ELR (cell line): ENCODE results near the gene TEX12.
"Not testable (repeated sequence)": the region's sequence is repeated elsewhere in the genome, so short reads cannot be mapped to it uniquely, and the experiment has no call there.

ENCODE experiments used
- DNase-seq: peaks from one replicate; pipeline ENCODE4 v3.0.0-alpha.2; 2015; ENCODE audit warnings: low read depth

The TEX12 gene, protein sequence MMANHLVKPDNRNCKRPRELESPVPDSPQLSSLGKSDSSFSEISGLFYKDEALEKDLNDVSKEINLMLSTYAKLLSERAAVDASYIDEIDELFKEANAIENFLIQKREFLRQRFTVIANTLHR

DNA sequence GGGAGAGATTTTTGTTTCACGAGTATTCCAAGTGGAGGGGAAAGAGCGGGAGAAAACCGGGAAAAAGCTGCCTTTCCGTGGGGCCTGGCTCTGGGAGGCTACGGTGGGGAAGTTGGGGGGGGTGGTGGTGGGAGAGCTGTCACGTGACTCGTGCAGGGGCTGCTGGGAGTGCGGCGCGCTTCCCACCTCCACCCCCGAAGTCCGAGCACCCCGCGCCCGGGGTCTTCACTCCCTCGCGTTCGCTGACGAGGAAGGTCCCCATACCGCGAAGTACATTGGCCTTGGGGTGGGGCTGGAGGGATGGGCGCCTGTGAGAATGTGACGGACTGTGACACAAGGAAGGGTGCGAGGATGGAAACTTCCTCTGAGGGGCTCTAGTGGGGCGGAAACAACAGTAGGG is at the start of gene TEX12:
TEX12 (plus strand) TSS at position 228 of the 400 bp plus-strand sequence. CDS start 1,897 bp downstream, outside the sequence.
- DNase-seq: no peak

DNA sequence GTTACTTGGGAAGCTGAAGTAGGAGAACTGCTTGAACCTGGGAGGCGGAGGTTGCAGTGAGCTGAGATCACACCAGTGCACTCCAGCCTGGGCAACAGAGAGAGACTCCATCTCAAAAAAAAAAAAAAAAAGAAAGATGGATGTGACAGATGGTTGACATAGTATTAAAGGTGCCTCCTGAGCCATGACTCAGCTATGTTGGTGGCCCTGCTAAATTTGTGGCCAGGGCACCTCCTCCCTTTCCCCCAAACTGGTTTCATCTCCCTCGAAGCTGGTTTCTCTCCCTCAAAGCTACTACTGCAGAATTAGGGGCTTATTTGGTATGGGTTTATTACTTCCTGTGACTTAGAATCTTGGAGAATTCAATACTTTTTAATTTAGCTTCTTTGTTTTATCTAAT is 49.0 kb upstream of the TEX12 start:
- DNase-seq: no peak

DNA sequence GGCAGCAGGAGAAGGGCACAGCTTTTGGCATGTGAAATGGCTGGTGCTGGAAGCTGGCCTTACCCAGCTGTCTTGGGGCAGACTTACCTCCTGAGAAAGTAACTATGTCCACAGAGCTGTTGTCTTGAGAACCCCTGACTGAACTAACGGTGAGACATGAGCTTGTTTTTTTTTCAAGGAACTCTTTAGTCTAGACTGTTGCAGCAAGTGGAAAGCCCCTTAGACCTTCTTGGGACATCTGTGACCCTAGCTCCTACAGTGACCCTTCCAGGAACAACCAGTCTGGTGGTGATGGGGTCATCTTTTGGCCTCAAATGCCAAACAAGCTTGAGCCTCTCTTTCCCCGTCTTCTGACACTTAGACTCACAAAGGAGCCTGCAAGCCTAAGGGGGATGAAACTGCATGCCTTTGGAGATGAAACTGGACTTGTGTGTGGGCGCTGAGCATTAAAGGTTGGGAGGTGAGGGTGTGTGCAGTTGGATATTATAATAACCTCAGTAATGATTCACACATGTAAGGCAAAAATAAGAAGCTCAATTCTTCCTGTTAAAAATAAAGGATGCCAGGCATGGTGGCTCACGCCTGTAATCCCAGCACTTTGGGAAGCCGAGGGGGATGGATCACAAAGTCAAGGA is 45.1 kb upstream of the TEX12 start:
- no peak for DNase-seq

DNA sequence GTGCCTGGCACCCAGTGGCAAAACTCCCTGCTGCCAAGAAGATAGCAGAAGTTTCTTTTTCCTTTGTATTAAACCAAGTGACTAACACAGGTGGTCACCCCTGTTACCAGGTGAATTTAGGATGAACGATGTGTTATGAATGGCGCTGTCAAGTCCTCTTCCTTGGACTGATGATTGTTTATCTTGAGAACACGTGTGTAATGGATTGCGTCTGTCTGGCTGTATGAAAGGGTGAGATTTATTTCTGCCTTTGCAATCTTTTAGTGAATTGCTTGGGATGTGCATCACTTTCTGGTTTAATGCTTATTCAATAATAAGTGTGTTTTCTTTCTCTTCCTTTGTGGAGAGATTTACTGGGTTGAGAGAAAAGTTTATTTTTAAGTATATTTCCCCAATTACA is 44.0 kb upstream of the TEX12 start:
- DNase-seq: no peak

DNA sequence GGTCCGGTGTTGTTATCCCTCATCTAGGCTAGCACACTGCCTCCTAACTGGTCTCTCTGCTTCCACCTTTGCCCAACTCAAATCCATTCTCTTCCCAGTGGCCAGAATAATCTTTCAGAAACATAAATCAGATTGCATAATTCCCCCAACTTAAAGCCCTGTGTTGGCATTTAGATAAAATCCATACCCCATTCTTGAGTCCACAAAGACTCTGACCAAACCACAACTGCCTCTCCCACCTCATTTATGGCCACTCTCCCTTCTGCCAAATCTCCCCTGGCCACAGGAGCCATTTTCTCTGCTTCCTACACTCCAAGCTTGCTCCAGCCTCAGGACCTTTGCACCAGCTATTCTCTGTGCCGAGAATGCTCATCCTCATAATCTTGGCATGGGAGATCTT is 40.1 kb upstream of the TEX12 start:
- no peak for DNase-seq

DNA sequence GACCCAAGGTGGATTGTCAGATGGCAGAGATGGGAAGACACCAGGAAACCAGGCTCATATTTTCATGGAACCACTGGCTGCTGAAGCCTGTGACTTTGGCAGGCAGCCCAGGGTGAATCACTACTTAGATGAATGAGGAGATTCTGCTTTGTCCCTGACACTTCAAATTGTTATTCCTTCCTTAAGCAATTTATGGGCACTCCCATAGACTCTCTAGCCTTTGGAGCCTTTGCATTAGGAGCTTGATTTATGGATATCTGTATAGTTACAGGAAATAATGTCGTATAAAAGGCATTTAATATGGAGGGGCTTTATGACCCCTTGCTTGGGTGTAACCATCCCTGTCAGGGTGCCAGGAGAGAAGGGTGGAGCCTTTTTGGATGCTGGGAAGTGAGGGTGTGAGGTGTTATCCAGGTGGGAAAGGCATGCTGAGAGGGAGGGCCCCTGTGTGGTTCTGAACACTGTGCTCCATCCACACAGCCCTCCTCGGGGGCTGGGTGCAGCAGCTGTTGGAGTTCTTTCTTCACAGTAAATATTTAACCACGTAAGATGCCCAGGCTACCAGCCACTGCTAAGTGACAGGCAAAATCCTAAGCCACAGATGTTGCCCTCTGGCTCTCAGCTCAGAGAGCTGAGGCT is 38.6 kb upstream of the TEX12 start:
- DNase-seq: peak; percentile 87

DNA sequence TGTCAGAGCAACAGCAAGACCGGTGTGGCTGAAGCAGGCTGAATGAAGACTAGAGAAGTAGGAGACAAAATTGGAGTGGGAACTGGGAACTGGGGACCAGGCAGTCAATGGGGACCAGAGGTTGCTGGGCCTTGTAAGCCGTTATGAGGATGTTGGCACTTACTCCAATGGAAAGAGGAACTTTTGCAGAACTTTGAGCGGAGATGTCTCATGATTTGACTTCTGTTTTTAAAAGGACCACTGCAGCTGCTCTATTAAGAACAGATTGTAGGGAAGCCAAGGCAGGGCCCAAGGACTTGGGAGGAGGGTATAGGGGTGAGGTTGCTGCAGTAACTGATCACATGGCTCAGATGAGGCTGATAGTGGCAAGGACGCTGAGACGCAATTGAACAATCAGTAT is 37.5 kb upstream of the TEX12 start:
- no peak for DNase-seq

DNA sequence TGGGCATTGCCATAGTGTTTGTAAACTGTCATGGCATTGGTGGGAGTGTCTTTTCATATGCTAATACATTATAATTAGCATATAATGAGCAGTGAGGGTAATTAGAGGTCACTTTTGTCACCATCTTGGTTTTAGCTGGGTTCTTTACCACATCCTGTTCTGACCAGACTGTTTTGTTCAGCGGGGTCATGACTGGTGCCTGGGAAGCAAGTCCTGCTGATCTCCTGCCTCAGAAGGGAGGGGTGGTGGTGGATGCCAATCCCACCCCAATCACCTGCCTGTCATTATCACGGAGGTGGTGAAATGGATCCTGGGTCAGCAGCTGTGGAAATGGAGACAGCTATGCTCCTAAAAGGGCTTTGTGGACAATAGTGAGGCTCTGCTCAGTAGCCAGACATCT is 34.4 kb upstream of the TEX12 start:
- DNase-seq: no peak

DNA sequence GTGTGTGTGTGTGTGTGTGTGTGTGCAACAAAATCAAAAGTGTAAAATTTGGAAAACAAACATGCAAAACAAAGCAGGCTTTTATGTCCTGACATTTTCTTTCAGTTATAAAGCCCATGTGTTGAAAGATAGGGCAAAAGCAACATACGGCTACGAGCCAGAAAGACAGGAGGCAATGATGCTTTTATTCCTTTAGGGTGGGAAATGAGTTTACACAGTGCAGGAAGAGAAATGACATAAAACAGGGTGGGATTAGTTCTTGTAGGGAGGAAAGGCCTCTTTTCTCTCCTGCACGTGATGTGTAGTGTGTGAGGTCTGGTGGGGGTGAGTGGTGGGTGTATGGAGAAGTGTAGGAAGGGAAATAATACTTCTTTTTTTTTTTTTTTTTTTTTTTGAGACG is 32.7 kb upstream of the TEX12 start:
- no peak for DNase-seq

DNA sequence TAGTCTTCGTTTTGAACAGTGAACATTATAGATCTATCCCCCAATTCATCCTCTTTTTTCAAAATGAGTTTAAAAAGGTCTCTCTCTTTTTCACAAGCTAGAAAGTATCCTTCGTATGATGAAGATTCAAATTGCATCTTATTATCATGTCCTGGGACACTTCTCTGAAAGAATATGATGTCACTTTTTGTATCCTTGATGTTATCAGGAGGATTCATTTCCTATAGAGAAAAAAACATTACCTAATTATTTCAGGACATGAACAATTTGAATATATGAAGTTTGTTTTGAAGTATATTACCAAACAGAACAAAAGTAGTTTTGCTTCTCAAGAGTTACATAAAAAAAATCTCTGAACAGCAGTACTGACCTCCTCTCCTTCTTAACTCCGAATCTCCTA is 23.6 kb upstream of the TEX12 start:
- no peak for DNase-seq

DNA sequence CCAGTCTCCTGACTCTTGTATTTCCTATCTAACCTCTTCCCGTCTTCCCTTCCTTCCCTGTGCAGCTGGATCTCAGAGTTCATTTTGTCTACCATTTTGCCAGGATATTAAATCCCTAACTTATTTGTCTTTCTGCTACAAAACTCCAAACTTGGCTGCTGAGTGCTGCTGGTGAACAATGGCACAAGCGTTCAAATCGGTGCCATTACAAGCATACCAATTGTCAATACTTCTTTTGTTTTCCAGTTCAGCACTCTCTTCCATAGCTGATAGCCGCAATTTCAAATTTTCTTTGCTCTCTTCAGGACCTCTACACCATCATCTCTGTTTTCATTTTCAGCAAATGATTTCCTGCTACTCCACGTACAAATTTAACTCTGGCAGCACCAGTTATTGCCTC is 16.7 kb upstream of the TEX12 start:
- no peak for DNase-seq

DNA sequence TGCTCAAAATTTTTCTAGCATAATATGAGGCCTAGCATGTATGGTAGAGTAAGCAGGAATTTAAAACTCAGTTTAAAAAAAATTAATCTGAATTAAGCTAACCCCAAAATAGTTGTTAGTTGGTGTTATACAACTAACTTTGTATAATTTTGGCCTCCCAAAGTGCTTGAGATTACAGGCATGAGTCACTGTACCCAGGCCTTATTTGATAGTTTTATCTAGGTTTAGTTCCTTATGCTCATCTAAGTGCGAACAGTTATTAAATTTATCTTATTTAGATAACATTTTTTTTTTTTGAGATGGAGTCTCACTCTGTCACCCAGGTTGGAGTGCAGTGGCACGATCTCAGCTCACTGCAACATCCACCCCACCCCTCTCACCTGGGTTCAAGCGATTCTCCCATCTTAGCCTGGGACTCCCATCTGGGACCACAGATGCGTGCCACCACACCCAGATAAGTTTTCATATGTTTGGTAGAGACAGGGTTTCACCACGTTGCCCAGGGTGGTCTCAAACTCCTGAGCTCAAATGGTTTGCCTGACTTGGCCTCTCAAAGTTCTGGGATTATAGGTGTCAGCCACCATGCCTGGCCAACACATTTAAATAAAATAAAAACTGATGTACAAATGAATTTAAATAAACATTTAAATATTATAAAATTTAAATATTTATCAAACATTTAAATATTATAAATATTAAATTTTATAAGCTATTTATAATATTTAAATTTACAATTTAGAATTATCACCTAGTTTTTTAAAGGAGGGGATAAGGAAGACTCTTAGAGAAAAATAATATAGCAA is 10.8 kb upstream of the TEX12 start:
- DNase-seq: no peak

DNA sequence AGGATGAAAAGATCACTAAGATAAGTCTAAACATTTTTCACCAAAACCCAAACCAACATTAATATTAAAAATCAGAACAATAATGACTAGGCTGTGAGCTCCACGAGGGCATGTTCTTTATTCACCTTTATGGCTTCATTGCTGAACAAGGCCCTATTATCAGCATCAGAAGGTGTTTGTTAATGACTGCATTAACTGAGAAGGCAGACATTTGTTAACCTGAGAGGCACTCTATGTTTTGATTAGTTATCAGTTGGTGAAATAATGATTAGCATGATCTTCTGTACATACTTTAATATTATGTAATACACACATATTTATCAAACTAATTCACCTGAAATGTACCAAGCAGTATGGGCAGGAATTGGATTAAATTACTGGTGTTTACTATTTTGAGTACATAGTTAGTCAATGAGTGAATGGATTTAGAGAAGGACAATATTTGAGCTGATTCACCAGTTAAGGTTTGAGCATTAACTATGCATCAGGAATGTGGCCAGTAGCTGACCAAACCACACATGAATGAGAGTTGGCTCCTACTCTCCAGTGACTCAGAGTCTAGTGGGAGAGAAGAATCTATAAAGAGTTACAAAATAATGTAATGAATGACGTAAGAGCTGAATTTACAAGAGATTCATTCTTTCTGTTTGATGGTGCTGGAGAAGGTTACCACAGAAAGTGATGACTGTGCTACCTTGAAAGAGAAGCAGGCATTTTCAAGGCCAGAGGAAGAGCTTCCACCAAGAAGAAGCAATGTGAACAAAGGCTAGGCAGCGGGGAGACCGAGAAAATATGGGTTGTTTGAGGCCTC is 10.0 kb upstream of the TEX12 start:
- DNase-seq: peak; percentile 99

DNA sequence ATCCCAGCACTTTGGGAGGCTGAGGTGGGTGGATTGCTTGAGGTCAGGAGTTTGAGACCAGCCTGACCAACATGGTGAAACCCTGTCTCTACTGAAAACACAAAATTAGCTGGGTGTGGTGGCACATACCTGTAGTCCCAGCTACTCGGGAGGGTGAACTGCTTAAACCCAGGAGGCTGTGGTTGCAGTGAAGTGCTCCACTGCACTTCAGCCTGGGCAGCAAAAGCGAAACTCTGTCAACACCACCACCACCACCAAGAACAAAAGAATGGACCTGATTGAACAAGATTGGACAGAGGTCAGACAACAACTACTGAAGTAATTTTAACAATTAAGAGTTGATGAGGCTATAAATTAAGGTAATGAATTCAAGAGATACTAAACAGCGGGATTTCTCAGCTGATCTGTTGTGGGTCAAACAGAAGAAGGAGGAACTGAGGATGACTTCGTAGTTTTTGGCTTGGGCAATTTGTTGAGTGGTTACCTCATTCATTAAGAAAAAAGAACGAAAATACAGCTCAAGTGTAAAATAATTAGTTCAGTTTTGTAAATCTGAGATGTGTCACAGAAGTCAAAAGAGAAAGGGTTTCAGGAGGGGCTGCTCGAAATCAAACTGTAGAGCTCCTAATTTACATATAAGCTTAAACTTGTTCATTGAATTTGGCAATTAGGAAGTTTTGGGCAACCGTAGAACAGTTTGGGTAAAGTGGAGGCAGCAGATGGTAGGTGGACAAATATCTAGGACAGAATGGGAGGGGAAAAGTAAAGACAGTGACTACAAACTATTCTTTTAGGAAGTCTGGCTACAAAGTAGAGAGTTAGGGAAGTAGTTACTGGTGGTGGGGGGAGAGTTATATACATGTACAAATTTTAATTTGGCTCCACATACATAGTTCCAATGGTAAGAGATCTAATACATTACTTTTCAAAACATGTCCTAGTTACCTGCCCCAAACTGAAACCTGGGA is 7.8 kb upstream of the TEX12 start:
- no peak for DNase-seq

DNA sequence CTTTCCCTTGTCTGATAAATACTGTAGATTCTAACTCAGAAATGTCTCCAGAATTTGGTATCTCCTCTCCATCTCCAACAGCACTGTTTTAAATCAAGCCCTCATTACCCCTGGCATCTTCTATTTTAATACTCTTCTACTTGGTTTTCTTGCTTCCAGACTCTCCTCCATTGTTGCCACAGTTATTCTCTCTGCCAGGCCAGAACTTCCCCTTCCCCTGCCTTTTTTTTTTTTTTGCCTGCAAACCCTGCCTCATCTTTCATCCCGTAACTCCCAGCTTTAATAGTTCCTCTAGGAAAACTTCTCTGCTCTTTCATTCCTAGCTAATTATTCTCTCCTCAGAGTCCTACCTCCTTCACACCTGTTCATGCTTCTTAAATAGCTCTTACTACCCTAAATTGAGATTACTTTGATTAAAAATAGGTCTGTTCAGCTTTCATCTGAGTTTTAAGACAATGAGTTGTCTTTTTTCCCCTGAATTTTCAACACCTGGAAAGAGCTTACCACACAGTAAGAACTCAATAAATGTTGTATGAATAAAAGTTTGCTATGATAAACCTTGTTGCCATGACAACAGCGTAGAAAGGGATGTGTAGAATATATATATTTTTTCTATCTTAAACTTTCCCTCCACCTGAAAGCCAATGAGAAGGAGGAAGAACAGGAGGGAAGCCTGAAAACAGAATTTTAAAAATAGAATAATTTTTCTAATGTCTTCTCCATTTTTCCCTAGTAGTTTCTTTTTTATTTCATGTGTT is 6.9 kb upstream of the TEX12 start:
- no peak for DNase-seq

DNA sequence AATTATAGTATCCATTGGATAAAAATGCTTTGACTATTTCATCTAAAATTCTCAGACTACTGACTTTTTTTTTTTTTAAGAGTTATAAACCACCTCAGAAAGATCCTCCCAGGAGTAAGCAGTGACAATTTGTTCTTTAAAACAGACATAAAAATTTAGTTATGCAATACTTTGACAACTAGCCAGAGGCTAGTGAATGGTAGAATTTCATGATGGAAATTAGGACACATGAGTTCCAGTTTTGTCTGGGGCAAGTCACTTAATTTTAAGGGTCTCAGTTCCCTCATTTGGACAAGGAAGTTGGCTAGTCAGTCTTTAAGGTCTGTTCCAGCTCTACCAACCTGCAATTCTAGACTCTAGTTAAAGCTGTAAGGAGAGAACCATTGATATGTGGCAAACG is 6.2 kb upstream of the TEX12 start:
- DNase-seq: no peak

DNA sequence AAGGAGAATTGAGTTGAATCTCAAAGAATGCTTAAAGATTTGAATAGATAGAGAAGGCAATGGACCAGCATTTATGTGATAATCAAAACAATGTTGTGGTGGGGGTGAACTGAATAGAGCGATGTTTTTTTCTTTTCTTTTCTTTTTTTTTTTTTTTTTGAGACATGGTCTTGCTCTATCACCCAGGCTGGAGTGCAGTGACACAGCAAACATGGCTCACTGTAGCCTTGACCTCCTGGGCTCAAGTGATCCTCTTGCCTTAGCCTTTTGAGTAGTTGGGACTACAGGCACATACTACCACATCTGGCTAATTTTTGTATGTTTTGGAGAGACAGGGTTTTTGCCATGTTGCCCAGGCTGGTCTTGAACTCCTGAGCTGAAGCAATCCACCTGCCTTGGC is 5.0 kb upstream of the TEX12 start:
- DNase-seq: not testable (repeated sequence)

DNA sequence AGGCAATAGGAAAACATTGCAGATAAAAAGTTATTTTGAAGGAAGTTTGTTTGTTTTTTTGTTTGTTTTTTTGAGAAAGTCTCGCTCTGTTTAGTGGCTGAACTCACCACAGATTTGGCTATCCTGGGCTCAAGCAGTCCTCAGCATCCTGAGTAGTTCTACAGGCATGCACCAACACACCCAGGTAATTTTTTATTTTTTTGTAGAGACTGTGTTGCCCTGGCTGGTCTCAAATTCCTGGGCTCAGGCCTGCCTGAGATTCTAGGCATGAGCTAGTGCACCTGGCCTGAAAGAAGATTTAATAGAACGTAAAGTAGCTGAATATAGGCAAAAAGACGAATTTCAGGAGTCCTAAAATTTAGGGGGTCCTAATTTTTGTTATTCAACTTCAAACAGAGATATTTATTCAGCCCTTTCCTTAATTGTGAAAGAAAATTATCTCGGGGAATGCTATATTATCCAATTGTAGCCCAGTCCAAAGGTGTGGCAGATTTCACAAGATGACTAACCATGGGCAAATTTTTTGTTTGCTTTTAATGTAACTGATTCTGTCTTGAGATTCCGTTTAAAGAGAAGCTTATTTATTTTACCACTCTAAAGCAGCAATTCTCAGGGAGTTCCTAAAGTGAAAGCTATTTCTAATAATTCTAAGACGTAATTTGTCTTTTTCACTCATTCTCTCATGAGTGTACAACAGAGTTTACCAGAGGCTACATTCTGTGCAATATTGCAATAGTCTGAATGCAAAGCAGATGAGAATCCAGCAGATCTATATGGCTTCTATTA is 4.2 kb upstream of the TEX12 start:
- DNase-seq: peak; percentile 39
